Suppressor macrophage (primary cell): ENCODE data around the gene FKBP5.
"Not testable (repeated sequence)": the region's sequence is repeated elsewhere in the genome, so short reads cannot be mapped to it uniquely, and the experiment has no call there.

Source experiments
- DNase-seq, 4 experiments: peaks; one replicate each; pipeline ENCODE4 v3.0.0-alpha.2; 2020 to 2022
- total RNA-seq, 17 experiments: gene quantifications; one replicate each; lab custom pipeline; 2026; ENCODE audit warnings: mixed read lengths in 6 of 17, inconsistent platforms in 3 of 17; lab: John Stamatoyannopoulos, UW

Gene FKBP5
- 20.8 to 189 (median 49.4) reads per million in 17 experiments for total RNA-seq

GRCh38 chr6:35688605-35689322 is at the start of gene FKBP5:
FKBP5 (minus strand) TSS chr6:35688915; CDS start chr6:35642824, 46,091 bp downstream.
- peak; percentile 93 to 98 (median 96) for DNase-seq

- DNase-seq, result peak; percentile 61 to 90 (median 77)
These were observed 48.9 kb upstream of the FKBP5 start for GRCh38 chr6:35737413-35738211.

- no peak for DNase-seq
These were observed 48.3 kb upstream of the FKBP5 start, which contains the start of gene ARMC12 for GRCh38 chr6:35736982-35737412. ARMC12 (plus strand) TSS chr6:35737032; CDS start chr6:35737109, 77 bp downstream.

- DNase-seq, result peak; percentile 71 to 85 (median 80)
These were observed 47.7 kb upstream of the FKBP5 start for GRCh38 chr6:35736253-35736894.

- DNase-seq, result no peak
These were observed 46.7 kb upstream of the FKBP5 start for GRCh38 chr6:35735452-35735851.

- DNase-seq, result not testable (repeated sequence)
These were observed 45.6 kb upstream of the FKBP5 start for GRCh38 chr6:35734319-35734718.

GRCh38 chr6:35733633-35734032 is 44.9 kb upstream of the FKBP5 start:
- no peak for DNase-seq

- peak; percentile 34 to 69 (median 52) for DNase-seq
These were observed 43.2 kb upstream of the FKBP5 start for GRCh38 chr6:35731736-35732532.

GRCh38 chr6:35731414-35731735 is 42.7 kb upstream of the FKBP5 start:
- peak in 3 of 4 experiments; percentile 31 to 55 (median 36) for DNase-seq

- DNase-seq, result no peak
These were observed 42.2 kb upstream of the FKBP5 start for GRCh38 chr6:35730745-35731413.

- peak in 1 of 4 experiments; percentile 23 for DNase-seq
These were observed 41.0 kb upstream of the FKBP5 start for GRCh38 chr6:35729722-35730121.

GRCh38 chr6:35728683-35729678 is 40.3 kb upstream of the FKBP5 start:
- DNase-seq, result peak in 1 of 4 experiments; percentile 15

GRCh38 chr6:35727935-35728682 is 39.4 kb upstream of the FKBP5 start:
- DNase-seq, result peak; percentile 86 to 95 (median 94)

- DNase-seq, result peak in 2 of 4 experiments; percentile 43 to 57
These were observed 38.7 kb upstream of the FKBP5 start for GRCh38 chr6:35727231-35727934.

- peak; percentile 66 to 85 (median 82) for DNase-seq
These were observed 37.2 kb upstream of the FKBP5 start for GRCh38 chr6:35725721-35726438.

- DNase-seq, result no peak
These were observed 36.5 kb upstream of the FKBP5 start for GRCh38 chr6:35725081-35725708.

- DNase-seq, result no peak
These were observed 35.8 kb upstream of the FKBP5 start for GRCh38 chr6:35724471-35724870.

GRCh38 chr6:35724059-35724458 is 35.3 kb upstream of the FKBP5 start:
- no peak for DNase-seq
